Measurements from ENCODE around the gene CNTNAP2. TPM values are rescaled to one million over a fixed set of nuclear protein-coding genes. Genes with fewer than 3 reads are reported as not detected.
"Not testable (repeated sequence)": the region's sequence is repeated elsewhere in the genome, so short reads cannot be mapped to it uniquely, and the experiment has no call there.

The CNTNAP2 gene
- total RNA-seq, 2 experiments from 2014 or later = not detected

- Mint-ChIP-seq H3K27me3 (peaks cover 3% of the 10 kb centered on the region), H3K4me3 (no peak overlapping the region), H3K36me3 (no peaks in the 10 kb centered on the region), H3K9me3 (no peaks in the 10 kb centered on the region), H3K27ac (no peak overlapping the region), H3K4me1 (no peaks in the 10 kb centered on the region)
- no peak for ATAC-seq (ENCODE audit: low read depth)
- no peak for DNase-seq
- POLR2A ChIA-PET = no interaction called here
Observed at GRCh38 chr7:148270576-148270975, 2154.0 kb downstream of the CNTNAP2 start.

DNA sequence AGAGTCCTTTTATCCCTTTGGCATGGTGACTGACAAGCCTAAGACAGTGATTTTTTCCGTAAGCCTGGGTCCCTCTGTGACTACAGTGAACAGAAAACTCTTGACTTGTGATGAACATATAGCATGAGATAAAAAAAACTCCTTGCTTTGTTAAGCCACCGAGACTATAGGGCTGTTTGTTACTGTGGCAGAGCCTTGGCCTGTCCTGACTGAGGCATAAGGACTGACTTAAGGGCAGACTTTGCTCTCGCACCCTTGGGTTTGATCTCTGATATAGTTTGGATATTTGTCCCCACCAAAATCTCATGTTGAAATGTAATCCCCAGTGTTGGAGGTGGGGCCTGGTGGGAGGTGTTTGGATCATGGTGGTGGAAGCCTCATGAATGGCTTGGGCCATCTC lies 2157.5 kb downstream of the CNTNAP2 start:
- POLR2A ChIA-PET = no interaction called here
- no peaks in the 10 kb centered on the region for H3K9me3 Mint-ChIP-seq
- no peaks in the 10 kb centered on the region for H3K4me1 Mint-ChIP-seq
- H3K36me3 Mint-ChIP-seq = no peaks in the 10 kb centered on the region
- DNase-seq = no peak
- peaks cover 3% of the 10 kb centered on the region for H3K27me3 Mint-ChIP-seq
- no peak for ATAC-seq (ENCODE audit: low read depth)
- H3K27ac Mint-ChIP-seq = no peak overlapping the region
- no peak overlapping the region for H3K4me3 Mint-ChIP-seq

DNA sequence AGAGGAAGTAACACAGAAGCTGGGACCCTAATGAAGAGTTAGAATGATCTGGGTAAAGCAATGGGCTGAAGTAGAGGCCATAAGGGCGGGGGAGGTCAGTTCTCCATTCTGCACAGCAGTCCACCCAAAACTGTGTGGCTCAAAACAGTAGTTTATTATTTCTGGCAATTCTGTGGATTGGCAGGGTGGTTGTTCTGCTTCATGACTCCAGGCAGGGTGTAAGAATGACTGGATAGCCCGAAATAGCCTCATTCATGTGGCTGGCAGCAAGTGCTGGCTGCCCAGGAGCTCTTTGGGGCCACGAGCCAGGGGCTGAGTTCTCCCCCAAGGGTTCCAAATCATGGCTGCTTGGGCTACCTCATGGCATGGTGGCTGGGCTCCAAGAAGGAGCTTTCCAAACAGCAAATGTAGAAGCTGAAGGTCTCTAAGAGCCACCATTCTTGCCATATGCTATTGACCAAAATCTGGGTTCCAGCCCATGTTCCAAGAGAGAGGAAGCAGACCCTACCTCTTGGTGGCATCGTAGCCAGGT lies 2158.8 kb downstream of the CNTNAP2 start:
- Mint-ChIP-seq H3K36me3 (no peaks in the 10 kb centered on the region), H3K4me1 (no peaks in the 10 kb centered on the region), H3K27ac (no peak overlapping the region), H3K27me3 (peaks cover 3% of the 10 kb centered on the region), H3K9me3 (no peaks in the 10 kb centered on the region), H3K4me3 (no peak overlapping the region)
- no peak for ATAC-seq (ENCODE audit: low read depth)
- POLR2A ChIA-PET = no interaction called here
- no peak for DNase-seq

GRCh38 chr7:148276314-148277041 lies 2159.9 kb downstream of the CNTNAP2 start:
- H3K27ac Mint-ChIP-seq = no peak overlapping the region
- peaks cover 5% of the 10 kb centered on the region for H3K27me3 Mint-ChIP-seq
- H3K4me1 Mint-ChIP-seq = no peaks in the 10 kb centered on the region
- POLR2A ChIA-PET = interaction anchor here (0.5 to 0.6 kb wide), 2 partner anchors 11 to 75 kb away, joined by 4 to 8 read pairs; no protein-coding TSS in a partner anchor
- H3K36me3 Mint-ChIP-seq = no peaks in the 10 kb centered on the region
- no peaks in the 10 kb centered on the region for H3K9me3 Mint-ChIP-seq
- H3K4me3 Mint-ChIP-seq = no peak overlapping the region
- ATAC-seq (ENCODE audit: low read depth) (no peak), DNase-seq (no peak)

DNA sequence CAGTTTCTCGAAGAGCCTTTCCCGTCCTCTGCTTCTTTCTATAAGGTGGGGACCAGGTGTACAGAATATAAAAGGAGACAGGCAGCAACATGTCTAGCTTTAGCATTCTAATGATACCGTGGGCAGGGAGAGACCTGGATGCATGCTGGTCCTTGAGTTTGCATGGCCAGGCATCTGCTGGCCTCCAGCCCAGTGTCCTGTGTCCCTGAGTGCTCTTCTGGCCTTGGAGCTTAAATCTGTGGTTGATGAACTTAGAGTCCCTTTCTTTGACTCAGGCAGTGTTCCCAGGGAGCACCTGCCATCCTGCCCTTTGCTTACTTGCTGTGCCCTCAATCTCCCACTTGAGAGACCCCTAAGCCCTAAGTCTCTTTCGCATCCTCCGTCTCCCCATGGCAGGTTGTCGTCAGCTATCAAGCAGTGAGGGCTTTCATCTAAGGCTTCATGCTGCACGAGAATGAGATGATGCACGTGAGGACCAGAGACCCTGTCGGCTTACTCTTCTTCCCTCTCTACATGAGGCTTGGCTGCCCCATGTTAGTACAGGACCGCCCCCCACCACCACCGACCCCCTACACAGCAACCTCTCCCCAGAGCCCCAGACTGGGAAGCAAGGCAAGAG lies 2160.6 kb downstream of the CNTNAP2 start:
- DNase-seq (no peak), ATAC-seq (ENCODE audit: low read depth) (no peak)
- H3K27ac Mint-ChIP-seq = no peak overlapping the region
- peaks cover 2% of the 10 kb centered on the region for H3K27me3 Mint-ChIP-seq
- POLR2A ChIA-PET = interaction anchor here (0.6 kb wide), 1 partner anchor 75 kb away, joined by 4 read pairs; no protein-coding TSS in a partner anchor
- H3K4me3 Mint-ChIP-seq = no peak overlapping the region
- no peaks in the 10 kb centered on the region for H3K4me1 Mint-ChIP-seq
- no peaks in the 10 kb centered on the region for H3K36me3 Mint-ChIP-seq
- no peaks in the 10 kb centered on the region for H3K9me3 Mint-ChIP-seq

GRCh38 chr7:148286150-148286549 lies 2169.5 kb downstream of the CNTNAP2 start:
- no peak for ATAC-seq (ENCODE audit: low read depth)
- POLR2A ChIA-PET = no interaction called here
- no peak for DNase-seq
- H3K36me3 Mint-ChIP-seq = no peaks in the 10 kb centered on the region
- H3K27ac Mint-ChIP-seq = no peak overlapping the region
- no peaks in the 10 kb centered on the region for H3K9me3 Mint-ChIP-seq
- H3K4me1 Mint-ChIP-seq = no peaks in the 10 kb centered on the region
- peaks cover 5% of the 10 kb centered on the region for H3K27me3 Mint-ChIP-seq
- H3K4me3 Mint-ChIP-seq = no peak overlapping the region

DNA sequence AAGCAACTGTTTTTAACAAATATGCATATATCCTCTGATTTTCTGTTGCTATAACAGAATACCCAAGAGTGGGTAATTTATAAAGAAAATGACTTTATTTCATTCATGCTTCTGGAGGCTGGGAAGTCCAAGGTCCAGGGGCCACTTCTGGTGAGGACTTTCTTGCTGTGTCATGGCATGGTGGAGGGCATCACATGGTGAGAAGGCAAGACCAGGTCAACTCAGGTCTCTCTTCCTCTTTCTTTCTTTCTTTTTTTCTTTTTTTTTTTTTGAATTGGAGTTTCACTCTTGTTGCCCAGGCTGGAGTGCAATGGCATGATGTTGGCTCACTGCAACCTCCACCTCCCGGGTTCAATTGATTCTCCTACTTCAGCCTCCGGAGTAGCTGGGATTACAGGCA lies 2170.9 kb downstream of the CNTNAP2 start:
- H3K4me3 Mint-ChIP-seq = no peak overlapping the region
- H3K4me1 Mint-ChIP-seq = no peaks in the 10 kb centered on the region
- no peak for ATAC-seq (ENCODE audit: low read depth)
- peaks cover 5% of the 10 kb centered on the region for H3K27me3 Mint-ChIP-seq
- POLR2A ChIA-PET = interaction anchor here (0.7 kb wide), 1 partner anchor 11 kb away, joined by 8 read pairs; no protein-coding TSS in a partner anchor
- no peaks in the 10 kb centered on the region for H3K9me3 Mint-ChIP-seq
- DNase-seq = no peak
- no peaks in the 10 kb centered on the region for H3K36me3 Mint-ChIP-seq
- H3K27ac Mint-ChIP-seq = no peak overlapping the region

- POLR2A ChIA-PET = no interaction called here
- DNase-seq (no peak), ATAC-seq (ENCODE audit: low read depth) (no peak)
- Mint-ChIP-seq H3K36me3 (no peaks in the 10 kb centered on the region), H3K27ac (no peak overlapping the region), H3K27me3 (peaks cover 5% of the 10 kb centered on the region), H3K9me3 (no peaks in the 10 kb centered on the region), H3K4me1 (no peaks in the 10 kb centered on the region), H3K4me3 (no peak overlapping the region)
Observed at GRCh38 chr7:148288592-148289151, 2172.1 kb downstream of the CNTNAP2 start.

DNA sequence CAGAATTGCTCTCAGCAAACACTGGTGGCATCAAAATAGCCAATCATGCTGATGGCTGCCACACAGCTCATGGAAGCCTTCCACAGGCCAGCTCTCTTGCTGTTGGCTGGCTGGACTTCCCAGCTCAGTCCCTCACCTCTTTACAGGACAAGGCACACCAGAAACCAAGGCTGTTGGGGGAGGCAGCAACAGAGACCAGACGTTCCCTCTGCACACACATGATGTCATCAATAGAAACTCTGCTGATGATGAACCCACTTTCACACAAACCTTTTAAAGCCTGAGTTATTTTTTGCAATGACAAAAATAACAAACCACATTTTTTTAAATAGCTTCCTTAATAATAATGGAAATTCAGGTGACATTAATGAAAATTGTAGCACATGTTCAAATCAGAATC lies 2173.0 kb downstream of the CNTNAP2 start:
- H3K27ac Mint-ChIP-seq = no peak overlapping the region
- no peak for DNase-seq
- POLR2A ChIA-PET = interaction anchor here (0.6 kb wide), 1 partner anchor 42 kb away, joined by 6 read pairs; no protein-coding TSS in a partner anchor
- no peaks in the 10 kb centered on the region for H3K36me3 Mint-ChIP-seq
- no peaks in the 10 kb centered on the region for H3K9me3 Mint-ChIP-seq
- no peaks in the 10 kb centered on the region for H3K4me1 Mint-ChIP-seq
- peaks cover under 1% of the 10 kb centered on the region for H3K27me3 Mint-ChIP-seq
- no peak for ATAC-seq (ENCODE audit: low read depth)
- H3K4me3 Mint-ChIP-seq = no peak overlapping the region

- Mint-ChIP-seq H3K27ac (no peak overlapping the region), H3K4me3 (no peak overlapping the region), H3K36me3 (no peaks in the 10 kb centered on the region), H3K9me3 (no peaks in the 10 kb centered on the region), H3K27me3 (no peaks in the 10 kb centered on the region), H3K4me1 (no peaks in the 10 kb centered on the region)
- ATAC-seq (ENCODE audit: low read depth) (no peak), DNase-seq (no peak)
- POLR2A ChIA-PET = no interaction called here
Observed at GRCh38 chr7:148290538-148290937, 2173.9 kb downstream of the CNTNAP2 start.

DNA sequence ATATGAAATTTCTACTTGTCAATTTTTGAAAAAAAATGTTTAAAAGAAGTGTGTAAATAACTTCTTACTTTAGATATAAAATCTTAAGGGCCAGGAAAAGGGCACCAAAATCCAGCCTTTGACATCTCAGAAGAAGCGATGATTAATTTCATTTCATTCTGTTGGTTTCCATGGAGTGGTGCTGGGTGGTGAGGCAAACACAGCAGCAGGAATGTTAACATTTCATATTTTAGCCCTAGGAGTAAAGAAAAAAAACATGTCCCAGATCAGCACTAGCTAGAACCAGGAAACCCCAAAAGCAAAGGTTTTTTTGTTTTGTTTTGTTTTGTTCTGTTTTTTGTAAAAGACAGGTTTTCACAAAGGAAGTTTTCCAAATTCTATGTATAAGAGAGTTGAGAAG lies 2175.2 kb downstream of the CNTNAP2 start:
- DNase-seq (no peak), ATAC-seq (ENCODE audit: low read depth) (no peak)
- H3K27me3 Mint-ChIP-seq = peaks cover 2% of the 10 kb centered on the region
- no peak overlapping the region for H3K4me3 Mint-ChIP-seq
- no peaks in the 10 kb centered on the region for H3K9me3 Mint-ChIP-seq
- H3K27ac Mint-ChIP-seq = no peak overlapping the region
- H3K4me1 Mint-ChIP-seq = no peaks in the 10 kb centered on the region
- POLR2A ChIA-PET = no interaction called here
- H3K36me3 Mint-ChIP-seq = no peaks in the 10 kb centered on the region

GRCh38 chr7:148296994-148297644 lies 2180.5 kb downstream of the CNTNAP2 start:
- ATAC-seq (ENCODE audit: low read depth) (no peak), DNase-seq (no peak)
- H3K9me3 Mint-ChIP-seq = no peaks in the 10 kb centered on the region
- no peak overlapping the region for H3K4me3 Mint-ChIP-seq
- peaks cover 2% of the 10 kb centered on the region for H3K27me3 Mint-ChIP-seq
- H3K36me3 Mint-ChIP-seq = no peaks in the 10 kb centered on the region
- no peak overlapping the region for H3K27ac Mint-ChIP-seq
- H3K4me1 Mint-ChIP-seq = no peaks in the 10 kb centered on the region
- POLR2A ChIA-PET = no interaction called here

GRCh38 chr7:148298768-148299167 lies 2182.2 kb downstream of the CNTNAP2 start:
- H3K4me1 Mint-ChIP-seq; H3K4me3 Mint-ChIP-seq; POLR2A ChIA-PET; DNase-seq; ATAC-seq (ENCODE audit: low read depth); H3K27ac Mint-ChIP-seq; H3K9me3 Mint-ChIP-seq; H3K36me3 Mint-ChIP-seq; H3K27me3 Mint-ChIP-seq: not testable (repeated sequence)
